GM23338 (cell line): Measurements from ENCODE around the gene BBS10.

Experiments
- CREB1 ChIP-seq: fragments of 250-450 bp; sonication (Bioruptor Pico); IDR thresholded peaks from 2 replicates; pipeline ENCODE4 v1.5.0; 2020; ENCODE audit warnings: low read depth, mild to moderate bottlenecking, moderate library complexity
- EZH2 ChIP-seq: fragments of 200-600 bp; sonication (generic); IDR thresholded peaks from one replicate; pipeline ENCODE4 v1.8.0; 2017; ENCODE audit warnings: antibody characterized with exemption, mild to moderate bottlenecking, low read depth; ENCODE audit not compliant: unreplicated experiment
- EZH2phosphoT487 ChIP-seq: fragments of 200-600 bp; sonication (generic); IDR thresholded peaks from one replicate; pipeline ENCODE4 v1.8.1; 2018; ENCODE audit warnings: antibody characterized with exemption; ENCODE audit not compliant: unreplicated experiment
- JUNB ChIP-seq: IDR thresholded peaks from one replicate; pipeline ENCODE4 v1.6.1; 2016; ENCODE audit warnings: antibody characterized with exemption; ENCODE audit not compliant: unreplicated experiment
- POLR2AphosphoS5 ChIP-seq: IDR thresholded peaks from 2 replicates; pipeline ENCODE4 v1.6.1; 2016; ENCODE audit warnings: antibody characterized with exemption, low read depth
- STAT1 ChIP-seq: IDR thresholded peaks from one replicate; pipeline ENCODE4 v1.6.1; 2016; ENCODE audit warnings: antibody characterized with exemption; ENCODE audit not compliant: unreplicated experiment
- ZNF114 ChIP-seq: fragments of 250-450 bp; sonication (Bioruptor Pico); IDR thresholded peaks from 2 replicates; pipeline ENCODE4 v1.5.0; 2020; ENCODE audit warnings: mild to moderate bottlenecking, moderate library complexity
- TF ChIP-seq, protein P1 (sequence below), 2 experiments: fragments of 200-600 bp in 1 of 2; sonication (generic) in 1 of 2; conservative IDR thresholded peaks; 2 replicates each; pipeline versions ENCODE4 v1.5.1 to v1.6.1; 2016 to 2017; ENCODE audit warnings: antibody characterized with exemption in 2 of 2, low read depth in 2 of 2, mild to moderate bottlenecking in 2 of 2, moderate library complexity in 1 of 2
- TF ChIP-seq, protein P2 (sequence below): IDR thresholded peaks from one replicate; pipeline ENCODE4 v1.6.1; 2018; ENCODE audit warnings: antibody characterized with exemption; ENCODE audit not compliant: unreplicated experiment

- TF ChIP-seq, protein P1, sequence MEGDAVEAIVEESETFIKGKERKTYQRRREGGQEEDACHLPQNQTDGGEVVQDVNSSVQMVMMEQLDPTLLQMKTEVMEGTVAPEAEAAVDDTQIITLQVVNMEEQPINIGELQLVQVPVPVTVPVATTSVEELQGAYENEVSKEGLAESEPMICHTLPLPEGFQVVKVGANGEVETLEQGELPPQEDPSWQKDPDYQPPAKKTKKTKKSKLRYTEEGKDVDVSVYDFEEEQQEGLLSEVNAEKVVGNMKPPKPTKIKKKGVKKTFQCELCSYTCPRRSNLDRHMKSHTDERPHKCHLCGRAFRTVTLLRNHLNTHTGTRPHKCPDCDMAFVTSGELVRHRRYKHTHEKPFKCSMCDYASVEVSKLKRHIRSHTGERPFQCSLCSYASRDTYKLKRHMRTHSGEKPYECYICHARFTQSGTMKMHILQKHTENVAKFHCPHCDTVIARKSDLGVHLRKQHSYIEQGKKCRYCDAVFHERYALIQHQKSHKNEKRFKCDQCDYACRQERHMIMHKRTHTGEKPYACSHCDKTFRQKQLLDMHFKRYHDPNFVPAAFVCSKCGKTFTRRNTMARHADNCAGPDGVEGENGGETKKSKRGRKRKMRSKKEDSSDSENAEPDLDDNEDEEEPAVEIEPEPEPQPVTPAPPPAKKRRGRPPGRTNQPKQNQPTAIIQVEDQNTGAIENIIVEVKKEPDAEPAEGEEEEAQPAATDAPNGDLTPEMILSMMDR (conservative IDR thresholded peaks at IDR 0.05; ENCODE audit: low read depth in 2 of 2) = no peak
- TF ChIP-seq EZH2 (no peak), POLR2AphosphoS5 (no peak), CREB1 (CRISPR knock-in tag) (no peak), JUNB (no peak), EZH2phosphoT487 (no peak), STAT1 (no peak), ZNF114 (CRISPR knock-in tag) (no peak)
- TF ChIP-seq, protein P2, sequence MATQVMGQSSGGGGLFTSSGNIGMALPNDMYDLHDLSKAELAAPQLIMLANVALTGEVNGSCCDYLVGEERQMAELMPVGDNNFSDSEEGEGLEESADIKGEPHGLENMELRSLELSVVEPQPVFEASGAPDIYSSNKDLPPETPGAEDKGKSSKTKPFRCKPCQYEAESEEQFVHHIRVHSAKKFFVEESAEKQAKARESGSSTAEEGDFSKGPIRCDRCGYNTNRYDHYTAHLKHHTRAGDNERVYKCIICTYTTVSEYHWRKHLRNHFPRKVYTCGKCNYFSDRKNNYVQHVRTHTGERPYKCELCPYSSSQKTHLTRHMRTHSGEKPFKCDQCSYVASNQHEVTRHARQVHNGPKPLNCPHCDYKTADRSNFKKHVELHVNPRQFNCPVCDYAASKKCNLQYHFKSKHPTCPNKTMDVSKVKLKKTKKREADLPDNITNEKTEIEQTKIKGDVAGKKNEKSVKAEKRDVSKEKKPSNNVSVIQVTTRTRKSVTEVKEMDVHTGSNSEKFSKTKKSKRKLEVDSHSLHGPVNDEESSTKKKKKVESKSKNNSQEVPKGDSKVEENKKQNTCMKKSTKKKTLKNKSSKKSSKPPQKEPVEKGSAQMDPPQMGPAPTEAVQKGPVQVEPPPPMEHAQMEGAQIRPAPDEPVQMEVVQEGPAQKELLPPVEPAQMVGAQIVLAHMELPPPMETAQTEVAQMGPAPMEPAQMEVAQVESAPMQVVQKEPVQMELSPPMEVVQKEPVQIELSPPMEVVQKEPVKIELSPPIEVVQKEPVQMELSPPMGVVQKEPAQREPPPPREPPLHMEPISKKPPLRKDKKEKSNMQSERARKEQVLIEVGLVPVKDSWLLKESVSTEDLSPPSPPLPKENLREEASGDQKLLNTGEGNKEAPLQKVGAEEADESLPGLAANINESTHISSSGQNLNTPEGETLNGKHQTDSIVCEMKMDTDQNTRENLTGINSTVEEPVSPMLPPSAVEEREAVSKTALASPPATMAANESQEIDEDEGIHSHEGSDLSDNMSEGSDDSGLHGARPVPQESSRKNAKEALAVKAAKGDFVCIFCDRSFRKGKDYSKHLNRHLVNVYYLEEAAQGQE = no peak
These were observed 44.9 kb downstream of the BBS10 start for GRCh38 chr12:76303365-76303764.
